ENCODE data around the gene KCTD19. TPM values are rescaled to one million over a fixed set of nuclear protein-coding genes. Genes with fewer than 3 reads are reported as not detected.

KCTD19 gene
- total RNA-seq, 1 experiment from 2014 or later = 1.1 TPM

DNA sequence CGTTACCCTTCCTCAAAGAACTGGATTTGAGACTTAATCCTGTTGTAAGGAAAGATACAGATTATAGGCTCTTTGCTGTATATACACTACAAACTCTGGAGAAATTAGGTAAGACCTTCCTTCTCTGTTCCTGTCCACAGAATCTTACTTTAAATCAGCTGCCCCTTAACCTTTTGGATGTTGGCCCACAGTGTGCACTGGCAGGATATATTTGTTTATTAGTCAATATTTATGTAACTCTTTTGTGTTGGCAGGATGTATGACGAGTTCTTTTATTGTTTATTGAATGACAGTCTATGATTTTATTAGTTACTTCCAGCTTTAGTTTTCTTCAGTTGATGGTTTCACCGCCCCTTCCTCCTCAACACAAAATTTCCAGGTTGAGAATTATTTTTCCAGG, 19.8 kb upstream of the KCTD19 start (continued):
- no peak for TF ChIP-seq TCF7 (CRISPR knock-in tag; IDR thresholded peaks at IDR 0.05; ENCODE audit: low read depth)

DNA sequence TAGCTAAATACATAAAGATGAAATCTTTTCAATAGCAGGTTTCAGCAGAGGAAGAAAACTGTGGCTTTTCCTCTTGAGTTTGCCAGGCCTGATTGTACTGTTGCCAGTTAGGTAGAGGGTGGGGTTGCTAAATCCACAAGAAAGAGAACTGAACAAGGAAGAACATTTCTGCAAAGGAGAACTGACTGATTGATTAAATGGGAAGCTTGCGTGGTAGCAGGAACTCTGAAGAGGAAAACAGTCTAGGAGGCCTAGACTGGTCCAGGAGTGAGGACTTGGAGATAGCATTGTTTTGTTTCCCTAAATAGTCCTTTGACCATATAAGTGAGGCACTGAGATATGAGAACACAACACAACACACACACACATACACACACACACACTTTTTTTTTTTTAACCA, 18.9 kb upstream of the KCTD19 start:
- no peak overlapping the region for H3K4me3 Mint-ChIP-seq
- H3K27ac Mint-ChIP-seq = no peak overlapping the region
- no peaks in the 10 kb centered on the region for H3K4me1 Mint-ChIP-seq
- ChIA-PET CTCF (interaction anchor here (0.9 to 1.6 kb wide), 3 partner anchors 19 to 67 kb away, joined by 3 to 10 read pairs (median 6); partner anchors contain the start of genes KCTD19 and LRRC36), POLR2A (no interaction called here)
- H3K9me3 Mint-ChIP-seq = no peaks in the 10 kb centered on the region
- H3K27me3 Mint-ChIP-seq (ENCODE audit: low read depth) = peaks cover 3% of the 10 kb centered on the region; the same call in 1 of the 2 replicates
- ATAC-seq (no peak), DNase-seq (ENCODE audit: low spot score) (no peak)
- TF ChIP-seq ATF1 (CRISPR knock-in tag; IDR thresholded peaks at IDR 0.05) = no peak
- no peaks in the 10 kb centered on the region for H3K36me3 Mint-ChIP-seq

DNA sequence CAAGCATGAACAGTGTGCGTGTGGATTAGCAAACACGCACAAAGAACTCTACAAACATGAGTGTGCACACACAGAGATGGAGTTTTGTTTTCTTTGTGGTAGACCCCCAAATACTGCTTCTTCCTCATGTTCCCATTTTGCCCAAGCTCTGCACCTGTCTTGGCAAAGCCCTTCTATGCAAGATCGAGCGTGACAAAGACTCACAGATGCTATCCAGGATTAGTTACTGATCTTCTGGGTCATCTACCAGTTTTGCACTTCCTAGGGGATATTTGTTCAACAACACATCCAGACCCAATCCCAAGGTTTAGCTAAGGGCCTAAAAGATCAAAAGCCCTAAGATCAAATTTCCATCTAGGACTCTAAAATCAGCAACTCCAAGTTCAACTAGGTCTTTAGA, 16.1 kb upstream of the KCTD19 start:
- no peaks in the 10 kb centered on the region for H3K36me3 Mint-ChIP-seq
- no peak overlapping the region for H3K4me3 Mint-ChIP-seq
- TF ChIP-seq GTF2I (CRISPR knock-in tag; conservative IDR thresholded peaks at IDR 0.05) = no peak
- no peak for TF ChIP-seq RORB (CRISPR knock-in tag; IDR thresholded peaks at IDR 0.05)
- TF ChIP-seq FOXK1 (CRISPR knock-in tag; IDR thresholded peaks at IDR 0.05) = no peak
- TF ChIP-seq, protein P1, sequence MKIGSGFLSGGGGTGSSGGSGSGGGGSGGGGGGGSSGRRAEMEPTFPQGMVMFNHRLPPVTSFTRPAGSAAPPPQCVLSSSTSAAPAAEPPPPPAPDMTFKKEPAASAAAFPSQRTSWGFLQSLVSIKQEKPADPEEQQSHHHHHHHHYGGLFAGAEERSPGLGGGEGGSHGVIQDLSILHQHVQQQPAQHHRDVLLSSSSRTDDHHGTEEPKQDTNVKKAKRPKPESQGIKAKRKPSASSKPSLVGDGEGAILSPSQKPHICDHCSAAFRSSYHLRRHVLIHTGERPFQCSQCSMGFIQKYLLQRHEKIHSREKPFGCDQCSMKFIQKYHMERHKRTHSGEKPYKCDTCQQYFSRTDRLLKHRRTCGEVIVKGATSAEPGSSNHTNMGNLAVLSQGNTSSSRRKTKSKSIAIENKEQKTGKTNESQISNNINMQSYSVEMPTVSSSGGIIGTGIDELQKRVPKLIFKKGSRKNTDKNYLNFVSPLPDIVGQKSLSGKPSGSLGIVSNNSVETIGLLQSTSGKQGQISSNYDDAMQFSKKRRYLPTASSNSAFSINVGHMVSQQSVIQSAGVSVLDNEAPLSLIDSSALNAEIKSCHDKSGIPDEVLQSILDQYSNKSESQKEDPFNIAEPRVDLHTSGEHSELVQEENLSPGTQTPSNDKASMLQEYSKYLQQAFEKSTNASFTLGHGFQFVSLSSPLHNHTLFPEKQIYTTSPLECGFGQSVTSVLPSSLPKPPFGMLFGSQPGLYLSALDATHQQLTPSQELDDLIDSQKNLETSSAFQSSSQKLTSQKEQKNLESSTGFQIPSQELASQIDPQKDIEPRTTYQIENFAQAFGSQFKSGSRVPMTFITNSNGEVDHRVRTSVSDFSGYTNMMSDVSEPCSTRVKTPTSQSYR (CRISPR knock-in tag; IDR thresholded peaks at IDR 0.05) = no peak
- no peak for TF ChIP-seq RELA (CRISPR knock-in tag; IDR thresholded peaks at IDR 0.05; ENCODE audit: borderline replicate concordance)
- TF ChIP-seq ELF4 (CRISPR knock-in tag; IDR thresholded peaks at IDR 0.05; ENCODE audit: low read depth) = no peak
- TF ChIP-seq, protein P2, sequence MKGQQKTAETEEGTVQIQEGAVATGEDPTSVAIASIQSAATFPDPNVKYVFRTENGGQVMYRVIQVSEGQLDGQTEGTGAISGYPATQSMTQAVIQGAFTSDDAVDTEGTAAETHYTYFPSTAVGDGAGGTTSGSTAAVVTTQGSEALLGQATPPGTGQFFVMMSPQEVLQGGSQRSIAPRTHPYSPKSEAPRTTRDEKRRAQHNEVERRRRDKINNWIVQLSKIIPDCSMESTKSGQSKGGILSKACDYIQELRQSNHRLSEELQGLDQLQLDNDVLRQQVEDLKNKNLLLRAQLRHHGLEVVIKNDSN (CRISPR knock-in tag; IDR thresholded peaks at IDR 0.05) = no peak
- ChIA-PET POLR2A (no interaction called here), CTCF (no interaction called here)
- no peak overlapping the region for H3K27ac Mint-ChIP-seq
- H3K27me3 Mint-ChIP-seq (ENCODE audit: low read depth) = peaks cover 3% of the 10 kb centered on the region; the same call in 1 of the 2 replicates
- DNase-seq (ENCODE audit: low spot score) = no peak
- no peaks in the 10 kb centered on the region for H3K9me3 Mint-ChIP-seq
- no peak for ATAC-seq
- H3K4me1 Mint-ChIP-seq = no peaks in the 10 kb centered on the region

DNA sequence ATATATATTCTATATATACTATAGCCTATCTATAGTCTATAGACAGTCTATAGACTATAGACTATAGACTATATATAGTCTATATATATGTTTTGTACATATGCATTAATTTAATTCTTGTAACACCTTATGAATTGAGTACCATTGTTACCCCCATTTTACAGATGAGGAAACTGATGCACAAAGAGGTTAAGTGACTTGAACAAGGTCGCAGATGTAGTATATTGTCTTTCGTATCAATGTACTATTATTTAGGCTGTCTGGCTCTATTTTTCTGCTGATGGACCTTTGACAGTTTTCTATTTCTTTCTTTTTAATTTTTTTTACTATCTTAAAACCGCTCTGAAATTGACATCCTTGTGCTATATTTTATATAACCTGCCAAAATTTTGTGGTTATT, 14.7 kb upstream of the KCTD19 start:
- no peaks in the 10 kb centered on the region for H3K4me1 Mint-ChIP-seq
- no peaks in the 10 kb centered on the region for H3K36me3 Mint-ChIP-seq
- H3K27ac Mint-ChIP-seq = no peak overlapping the region
- peaks cover 4% of the 10 kb centered on the region for H3K9me3 Mint-ChIP-seq
- TF ChIP-seq CREB1 (CRISPR knock-in tag; IDR thresholded peaks at IDR 0.05) (no peak), ZNF317 (CRISPR knock-in tag; IDR thresholded peaks at IDR 0.05; ENCODE audit: borderline replicate concordance, low read depth) (no peak), OVOL2 (CRISPR knock-in tag; IDR thresholded peaks at IDR 0.05; ENCODE audit: borderline replicate concordance) (no peak), NFYB (CRISPR knock-in tag; conservative IDR thresholded peaks at IDR 0.05; ENCODE audit: low read depth) (no peak), GABPB1 (CRISPR knock-in tag; IDR thresholded peaks at IDR 0.05) (no peak), ZNF121 (CRISPR knock-in tag; IDR thresholded peaks at IDR 0.05) (no peak), ZNF219 (CRISPR knock-in tag; IDR thresholded peaks at IDR 0.05; ENCODE audit: borderline replicate concordance) (no peak)
- TF ChIP-seq, protein P3, sequence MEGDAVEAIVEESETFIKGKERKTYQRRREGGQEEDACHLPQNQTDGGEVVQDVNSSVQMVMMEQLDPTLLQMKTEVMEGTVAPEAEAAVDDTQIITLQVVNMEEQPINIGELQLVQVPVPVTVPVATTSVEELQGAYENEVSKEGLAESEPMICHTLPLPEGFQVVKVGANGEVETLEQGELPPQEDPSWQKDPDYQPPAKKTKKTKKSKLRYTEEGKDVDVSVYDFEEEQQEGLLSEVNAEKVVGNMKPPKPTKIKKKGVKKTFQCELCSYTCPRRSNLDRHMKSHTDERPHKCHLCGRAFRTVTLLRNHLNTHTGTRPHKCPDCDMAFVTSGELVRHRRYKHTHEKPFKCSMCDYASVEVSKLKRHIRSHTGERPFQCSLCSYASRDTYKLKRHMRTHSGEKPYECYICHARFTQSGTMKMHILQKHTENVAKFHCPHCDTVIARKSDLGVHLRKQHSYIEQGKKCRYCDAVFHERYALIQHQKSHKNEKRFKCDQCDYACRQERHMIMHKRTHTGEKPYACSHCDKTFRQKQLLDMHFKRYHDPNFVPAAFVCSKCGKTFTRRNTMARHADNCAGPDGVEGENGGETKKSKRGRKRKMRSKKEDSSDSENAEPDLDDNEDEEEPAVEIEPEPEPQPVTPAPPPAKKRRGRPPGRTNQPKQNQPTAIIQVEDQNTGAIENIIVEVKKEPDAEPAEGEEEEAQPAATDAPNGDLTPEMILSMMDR (IDR thresholded peaks at IDR 0.05) = no peak
- TF ChIP-seq, protein P4, sequence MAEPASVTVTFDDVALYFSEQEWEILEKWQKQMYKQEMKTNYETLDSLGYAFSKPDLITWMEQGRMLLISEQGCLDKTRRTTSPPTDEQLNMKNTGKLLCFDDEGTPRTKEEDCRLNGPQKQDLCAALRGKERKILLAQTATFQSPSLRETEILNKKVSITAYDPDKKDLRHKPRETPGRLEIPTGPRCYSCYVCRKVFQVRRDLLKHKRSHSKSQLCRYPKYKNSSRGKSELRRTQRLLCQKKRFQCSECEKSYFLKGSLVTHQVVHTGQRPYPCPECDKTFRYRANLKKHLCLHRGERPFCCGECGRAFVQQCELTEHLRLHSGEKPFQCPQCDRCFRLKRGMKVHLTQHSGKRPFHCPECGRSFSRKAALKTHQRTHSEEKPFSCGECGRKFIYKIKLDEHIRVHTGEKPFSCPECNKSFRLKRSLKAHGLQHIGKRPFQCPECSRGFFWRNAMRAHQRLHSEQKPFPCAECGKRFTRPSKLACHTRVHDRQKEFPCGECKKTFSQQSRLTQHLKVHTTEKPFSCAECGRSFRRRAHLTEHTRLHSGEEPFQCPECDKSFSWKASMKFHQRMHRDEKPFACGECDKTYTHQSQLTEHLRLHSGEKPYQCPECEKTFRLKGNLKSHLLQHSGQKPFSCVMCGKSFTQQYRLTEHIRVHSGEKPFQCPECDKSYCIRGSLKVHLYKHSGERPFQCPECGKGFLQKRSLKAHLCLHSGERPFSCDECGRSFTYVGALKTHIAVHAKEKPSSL (CRISPR knock-in tag; conservative IDR thresholded peaks at IDR 0.05) = no peak
- TF ChIP-seq, protein P5, sequence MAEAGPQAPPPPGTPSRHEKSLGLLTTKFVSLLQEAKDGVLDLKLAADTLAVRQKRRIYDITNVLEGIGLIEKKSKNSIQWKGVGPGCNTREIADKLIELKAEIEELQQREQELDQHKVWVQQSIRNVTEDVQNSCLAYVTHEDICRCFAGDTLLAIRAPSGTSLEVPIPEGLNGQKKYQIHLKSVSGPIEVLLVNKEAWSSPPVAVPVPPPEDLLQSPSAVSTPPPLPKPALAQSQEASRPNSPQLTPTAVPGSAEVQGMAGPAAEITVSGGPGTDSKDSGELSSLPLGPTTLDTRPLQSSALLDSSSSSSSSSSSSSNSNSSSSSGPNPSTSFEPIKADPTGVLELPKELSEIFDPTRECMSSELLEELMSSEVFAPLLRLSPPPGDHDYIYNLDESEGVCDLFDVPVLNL (CRISPR knock-in tag; IDR thresholded peaks at IDR 0.05; ENCODE audit: borderline replicate concordance, low read depth) = no peak
- TF ChIP-seq, protein P6, sequence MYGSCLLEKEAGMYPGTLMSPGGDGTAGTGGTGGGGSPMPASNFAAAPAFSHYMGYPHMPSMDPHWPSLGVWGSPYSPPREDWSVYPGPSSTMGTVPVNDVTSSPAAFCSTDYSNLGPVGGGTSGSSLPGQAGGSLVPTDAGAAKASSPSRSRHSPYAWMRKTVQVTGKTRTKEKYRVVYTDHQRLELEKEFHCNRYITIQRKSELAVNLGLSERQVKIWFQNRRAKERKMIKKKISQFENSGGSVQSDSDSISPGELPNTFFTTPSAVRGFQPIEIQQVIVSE (CRISPR knock-in tag; IDR thresholded peaks at IDR 0.05; ENCODE audit: borderline replicate concordance) = no peak
- TF ChIP-seq, protein P7, sequence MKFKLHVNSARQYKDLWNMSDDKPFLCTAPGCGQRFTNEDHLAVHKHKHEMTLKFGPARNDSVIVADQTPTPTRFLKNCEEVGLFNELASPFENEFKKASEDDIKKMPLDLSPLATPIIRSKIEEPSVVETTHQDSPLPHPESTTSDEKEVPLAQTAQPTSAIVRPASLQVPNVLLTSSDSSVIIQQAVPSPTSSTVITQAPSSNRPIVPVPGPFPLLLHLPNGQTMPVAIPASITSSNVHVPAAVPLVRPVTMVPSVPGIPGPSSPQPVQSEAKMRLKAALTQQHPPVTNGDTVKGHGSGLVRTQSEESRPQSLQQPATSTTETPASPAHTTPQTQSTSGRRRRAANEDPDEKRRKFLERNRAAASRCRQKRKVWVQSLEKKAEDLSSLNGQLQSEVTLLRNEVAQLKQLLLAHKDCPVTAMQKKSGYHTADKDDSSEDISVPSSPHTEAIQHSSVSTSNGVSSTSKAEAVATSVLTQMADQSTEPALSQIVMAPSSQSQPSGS (CRISPR knock-in tag; IDR thresholded peaks at IDR 0.05; ENCODE audit: borderline replicate concordance, low read depth) = no peak
- no peak for ATAC-seq
- ChIA-PET POLR2A (no interaction called here), CTCF (no interaction called here)
- DNase-seq (ENCODE audit: low spot score) = no peak
- H3K4me3 Mint-ChIP-seq = no peak overlapping the region
- H3K27me3 Mint-ChIP-seq (ENCODE audit: low read depth) = peaks cover 3% of the 10 kb centered on the region; the same call in 1 of the 2 replicates

All from WTC11 (cell line).